ENCODE results near the gene RAD51B.
"Not testable (repeated sequence)": the region's sequence is repeated elsewhere in the genome, so short reads cannot be mapped to it uniquely, and the experiment has no call there.

Gene RAD51B

DNA sequence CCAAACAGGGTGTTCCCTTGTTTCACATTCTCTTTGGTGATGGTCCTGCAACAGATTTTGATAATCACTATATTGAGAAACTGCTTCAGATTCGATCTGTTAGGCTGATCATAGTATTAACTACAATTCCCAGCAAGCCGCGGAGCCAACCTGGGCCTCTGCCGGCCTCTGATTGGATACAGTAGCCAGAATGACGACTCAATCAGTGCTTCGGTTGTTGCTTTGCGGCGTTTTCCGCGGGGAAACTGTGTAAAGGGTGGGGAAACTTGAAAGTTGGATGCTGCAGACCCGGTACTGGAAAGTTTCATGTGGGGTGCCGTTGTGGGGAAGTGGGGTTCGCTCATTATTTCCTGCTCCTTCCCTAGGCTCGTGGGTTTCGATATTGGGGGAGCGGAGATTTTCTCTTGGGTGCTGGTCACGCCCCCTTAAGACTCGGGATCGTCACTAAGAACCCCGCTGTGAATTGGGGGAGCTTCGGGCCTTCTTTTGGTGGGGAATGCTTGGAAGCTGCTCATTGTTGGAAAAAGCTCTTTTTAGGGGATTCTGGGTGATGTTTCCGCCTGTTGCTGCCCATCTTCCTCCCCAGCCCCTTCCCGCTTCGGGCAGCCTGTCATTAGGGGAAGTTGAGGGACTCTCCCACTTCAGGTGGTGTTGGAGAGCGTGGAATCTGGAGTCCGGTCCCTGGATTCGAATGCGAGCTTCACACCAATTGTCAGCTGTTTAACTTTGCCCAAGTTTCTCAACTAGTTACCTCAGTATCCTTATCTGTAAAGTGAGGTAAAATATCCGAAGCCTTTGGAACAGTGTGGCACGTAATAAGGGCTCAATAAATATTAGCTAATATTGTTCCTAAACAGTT is at the start of gene RAD51B:
TSS of gene RAD51B (plus strand) at position 217 of the 859 bp plus-strand sequence.
- peak; percentile 89 for DNase-seq

DNA sequence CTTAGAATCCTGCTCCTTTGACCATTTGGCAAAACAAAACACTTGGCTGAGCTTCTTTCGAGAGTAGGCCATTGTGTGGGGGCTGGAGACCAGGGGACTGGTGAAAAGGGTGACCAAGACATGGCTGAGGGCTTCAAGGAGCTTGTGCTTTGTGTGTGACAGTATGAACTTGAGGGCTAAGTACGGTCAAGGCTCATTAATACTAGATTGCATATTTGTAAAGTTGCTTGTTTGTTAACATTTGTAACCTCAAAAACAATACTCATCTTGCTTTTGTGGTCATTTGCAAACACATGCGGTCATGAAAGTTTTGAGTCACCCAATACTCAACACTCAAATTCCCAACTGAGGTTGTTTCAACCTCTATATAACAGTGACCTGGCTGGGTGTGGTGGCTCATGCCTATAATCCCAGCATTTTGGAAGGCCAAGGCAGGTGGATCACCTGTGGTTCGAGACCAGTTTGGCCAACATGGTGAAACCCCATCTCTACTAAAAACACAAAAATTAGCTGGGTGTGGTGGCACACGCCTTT is 45.7 kb upstream of the RAD51B start:
- no peak for DNase-seq

DNA sequence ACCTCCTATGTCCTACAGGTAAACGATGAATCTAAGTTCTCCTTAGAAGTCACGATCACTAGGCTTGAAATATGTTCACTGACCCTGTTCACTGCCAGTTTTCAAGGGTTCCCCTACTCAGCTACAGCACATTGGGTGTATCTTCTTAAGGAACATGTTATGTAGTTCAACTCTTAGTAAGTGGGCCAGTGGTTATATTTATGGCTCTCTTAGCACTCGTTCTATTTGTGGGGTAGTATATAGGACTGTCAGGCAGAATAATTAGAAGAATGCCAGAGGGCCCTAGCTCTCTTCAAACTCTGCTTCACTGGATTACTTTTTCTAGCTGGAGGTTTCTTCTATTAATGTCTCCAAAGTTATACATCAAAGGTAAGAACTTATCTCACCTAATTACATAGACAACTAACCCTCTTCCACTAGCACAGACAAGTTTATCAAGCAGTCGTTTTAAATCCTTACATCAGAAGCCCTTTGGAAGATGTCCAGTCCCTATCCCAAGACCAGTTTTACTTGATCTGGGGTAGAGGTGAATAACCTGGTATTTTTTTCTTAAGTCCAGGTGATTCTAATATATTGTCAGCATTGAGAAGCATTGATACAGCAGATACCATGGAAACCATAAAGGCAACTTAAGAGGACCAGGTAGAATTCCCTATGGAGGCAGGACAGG is 42.8 kb upstream of the RAD51B start:
- no peak for DNase-seq

DNA sequence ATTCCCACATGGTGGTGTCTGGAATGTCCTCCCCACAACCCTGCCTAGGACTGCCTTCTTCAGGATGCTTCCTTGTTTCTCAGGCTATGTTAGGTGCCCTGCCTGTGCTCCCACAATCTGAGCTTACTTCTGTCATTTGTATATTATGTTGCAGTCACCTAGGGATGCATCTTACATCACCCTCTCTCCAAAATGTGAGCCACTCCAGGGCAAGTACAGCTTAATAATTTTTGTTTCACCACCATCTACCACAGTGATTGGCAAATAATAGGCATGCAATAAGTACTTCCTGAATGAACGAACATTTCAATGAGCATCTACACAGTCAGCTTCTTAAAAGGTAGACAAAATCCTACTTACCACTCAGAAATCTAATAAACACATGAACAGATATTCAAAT is 40.8 kb upstream of the RAD51B start:
- DNase-seq, result peak; percentile 36

DNA sequence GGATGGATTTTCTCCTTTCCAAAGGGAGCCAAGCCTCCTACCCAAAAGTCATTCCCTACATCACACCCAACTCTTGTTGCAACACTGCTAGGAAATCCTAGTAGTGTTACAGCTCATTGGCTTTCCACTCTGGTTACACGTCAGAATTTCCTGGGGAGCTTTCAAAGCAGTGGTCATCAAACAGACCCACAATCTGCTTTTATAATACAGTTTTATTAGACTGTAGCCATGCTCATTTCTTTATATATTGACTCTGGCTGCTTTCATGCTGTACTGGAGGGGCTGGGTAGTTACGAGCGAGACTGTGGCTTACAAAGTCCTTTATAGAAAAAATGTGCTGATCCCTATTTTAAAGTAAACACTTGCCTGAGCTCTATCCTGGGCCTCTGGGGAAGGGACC is 37.5 kb upstream of the RAD51B start:
- DNase-seq, result no peak

DNA sequence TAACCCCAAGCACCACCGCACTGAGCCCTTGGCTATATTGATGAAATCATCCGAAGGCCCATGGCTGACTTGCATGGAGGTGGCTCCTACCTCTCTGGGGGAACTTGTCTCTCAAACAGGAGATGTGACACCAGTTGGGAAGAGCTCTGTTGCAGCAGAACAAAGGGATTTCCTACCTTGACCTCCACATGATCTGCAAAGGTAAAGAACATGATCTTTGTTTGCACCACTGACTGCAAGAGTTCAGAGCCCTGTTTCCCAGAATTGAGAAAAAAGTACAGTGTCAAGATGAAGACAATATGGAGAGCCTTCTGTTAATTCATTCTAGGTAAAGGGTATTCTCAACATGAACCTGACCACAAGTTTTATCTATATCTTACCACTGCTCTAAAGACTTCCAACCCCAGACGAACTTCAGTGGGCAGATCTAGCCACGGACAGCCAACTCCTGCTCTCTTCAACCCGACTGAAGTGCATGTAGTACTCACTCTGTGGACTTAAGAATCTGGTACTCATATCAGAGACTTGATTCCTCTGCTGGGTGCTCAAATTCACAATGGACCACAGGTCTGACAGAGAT is 35.2 kb upstream of the RAD51B start:
- DNase-seq, result no peak

DNA sequence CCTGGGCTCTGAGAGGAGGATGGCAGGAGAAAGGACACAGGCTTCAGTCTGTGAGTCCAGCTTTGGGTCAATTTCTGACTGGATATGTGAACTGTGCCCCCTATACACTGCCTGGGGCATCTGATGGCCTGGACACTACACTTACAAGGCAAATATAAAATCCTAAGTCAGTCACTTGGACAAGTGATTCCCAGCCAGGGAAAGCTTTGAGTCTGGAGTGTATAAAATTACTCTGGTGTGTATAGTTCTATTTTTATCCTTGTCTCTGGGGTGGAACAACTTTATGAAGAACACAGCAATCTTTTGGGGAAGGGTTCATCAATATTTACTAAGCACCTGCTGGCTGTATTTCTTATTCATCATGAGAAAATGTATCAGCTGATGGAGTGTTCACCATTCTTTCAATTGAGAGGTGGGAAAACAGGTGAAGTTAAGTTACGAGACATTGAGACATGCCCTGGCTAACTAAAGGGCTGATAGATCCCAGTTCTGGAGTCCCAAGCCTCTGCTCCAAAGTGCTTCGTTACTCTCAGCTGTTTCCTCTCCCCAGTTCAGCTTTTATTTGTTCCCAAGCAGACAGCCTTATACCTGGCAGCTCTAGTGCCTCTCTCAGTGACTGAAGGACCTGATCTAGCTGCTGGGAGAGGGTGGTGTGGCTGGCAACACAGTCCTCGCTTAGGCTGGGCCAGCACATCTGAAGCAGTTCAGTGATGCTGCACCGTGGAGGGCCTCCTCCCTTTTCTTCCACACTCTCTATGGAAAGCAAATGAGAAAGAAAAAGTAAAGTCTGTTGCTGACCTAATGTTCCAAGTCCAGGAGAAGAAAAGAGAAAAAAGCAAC is 34.1 kb upstream of the RAD51B start:
- DNase-seq, result no peak

DNA sequence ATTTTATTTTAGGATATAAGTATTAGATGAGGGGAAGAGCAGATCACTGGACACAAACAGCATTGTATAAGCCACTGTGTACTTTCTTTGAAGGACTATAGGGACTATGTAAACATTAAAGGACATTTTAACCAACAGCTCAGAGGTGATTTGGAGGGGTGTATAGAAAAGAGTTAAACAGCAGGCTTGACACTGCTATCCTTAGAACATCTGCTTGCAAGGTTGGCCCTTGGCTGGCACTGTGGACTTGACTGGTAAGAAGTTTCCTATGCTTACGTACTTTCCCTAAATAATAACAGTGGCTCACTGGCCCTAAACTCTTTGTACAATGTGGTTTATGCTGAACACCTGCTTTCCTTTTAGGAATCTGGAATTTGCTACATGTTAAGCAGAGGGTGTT is 31.9 kb upstream of the RAD51B start:
- DNase-seq, result no peak

DNA sequence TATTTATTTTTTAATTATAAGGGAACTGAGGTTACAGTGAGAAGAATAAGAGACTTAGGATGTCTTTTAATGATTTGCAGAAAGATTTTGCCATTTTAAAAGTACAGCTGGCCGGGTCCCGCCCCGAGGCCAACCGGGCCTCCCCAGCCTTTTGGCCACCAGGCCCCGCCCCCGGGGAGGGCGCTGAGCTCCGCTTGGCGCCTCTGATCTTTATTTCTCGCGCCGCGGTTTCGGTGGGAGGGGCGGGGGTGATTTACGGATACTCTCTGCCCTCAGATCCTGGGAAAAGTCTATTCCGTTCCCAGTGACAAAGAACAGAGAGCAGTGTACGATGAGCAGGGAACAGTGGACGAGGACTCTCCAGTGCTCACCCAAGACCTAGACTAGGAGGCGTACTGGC is 20.8 kb upstream of the RAD51B start:
- no peak for DNase-seq

DNA sequence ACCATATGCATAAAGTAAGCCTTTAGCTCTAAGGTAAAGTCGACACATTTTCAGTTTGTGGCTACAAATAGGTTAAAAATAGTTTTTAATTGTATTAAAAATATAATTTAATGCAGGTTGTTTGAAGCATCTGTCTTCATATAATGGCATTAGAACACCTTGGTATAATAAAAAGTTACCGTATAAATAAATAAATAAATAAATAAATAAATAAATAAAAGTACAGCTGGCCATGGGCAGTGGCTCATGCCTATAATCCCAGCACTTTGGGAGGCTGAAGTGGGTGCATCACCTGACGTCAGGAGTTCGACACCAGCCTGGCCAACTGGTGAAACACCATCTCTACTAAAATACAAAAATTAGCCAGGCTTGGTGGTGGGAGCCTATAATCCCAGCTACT is 18.8 kb upstream of the RAD51B start:
- no peak for DNase-seq

DNA sequence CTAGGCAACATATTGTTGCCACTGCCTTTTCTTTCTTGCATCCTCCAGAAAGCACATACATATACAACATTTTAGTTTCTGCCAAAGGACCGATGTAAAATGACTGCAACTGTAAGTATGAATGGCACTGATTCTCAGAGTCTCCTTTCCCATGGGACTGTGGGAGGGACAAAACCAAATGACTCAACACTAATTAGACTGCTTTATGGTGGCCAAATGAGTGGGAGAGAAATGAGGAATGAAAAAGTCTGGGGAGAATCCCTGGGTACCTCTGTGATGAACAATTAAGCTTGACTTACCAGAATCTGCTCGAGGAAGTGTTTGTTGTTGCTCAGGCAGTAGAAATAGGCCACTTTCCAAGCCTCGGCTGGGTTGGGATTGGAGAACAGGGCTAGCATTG is 13.3 kb upstream of the RAD51B start:
- DNase-seq, result peak; percentile 16

DNA sequence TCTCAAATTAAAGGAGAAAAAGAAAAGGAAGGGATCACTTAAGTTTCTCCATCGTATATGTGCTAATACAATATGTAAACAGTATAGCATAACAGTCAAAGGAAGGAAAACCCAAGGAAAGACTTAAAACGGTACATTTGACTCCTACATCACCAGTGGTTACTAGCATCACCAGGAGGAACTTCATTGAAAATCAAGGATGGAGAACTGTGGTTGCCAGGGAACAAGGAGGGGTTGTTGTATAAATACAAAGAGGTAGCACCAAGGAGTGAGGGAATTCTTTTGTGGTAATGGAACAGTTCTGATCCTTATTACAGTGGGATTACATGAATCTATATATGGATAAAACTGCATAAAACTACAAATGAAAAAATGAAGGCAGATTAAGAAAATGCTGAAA is 4.8 kb upstream of the RAD51B start:
- DNase-seq, result peak; percentile 43

DNA sequence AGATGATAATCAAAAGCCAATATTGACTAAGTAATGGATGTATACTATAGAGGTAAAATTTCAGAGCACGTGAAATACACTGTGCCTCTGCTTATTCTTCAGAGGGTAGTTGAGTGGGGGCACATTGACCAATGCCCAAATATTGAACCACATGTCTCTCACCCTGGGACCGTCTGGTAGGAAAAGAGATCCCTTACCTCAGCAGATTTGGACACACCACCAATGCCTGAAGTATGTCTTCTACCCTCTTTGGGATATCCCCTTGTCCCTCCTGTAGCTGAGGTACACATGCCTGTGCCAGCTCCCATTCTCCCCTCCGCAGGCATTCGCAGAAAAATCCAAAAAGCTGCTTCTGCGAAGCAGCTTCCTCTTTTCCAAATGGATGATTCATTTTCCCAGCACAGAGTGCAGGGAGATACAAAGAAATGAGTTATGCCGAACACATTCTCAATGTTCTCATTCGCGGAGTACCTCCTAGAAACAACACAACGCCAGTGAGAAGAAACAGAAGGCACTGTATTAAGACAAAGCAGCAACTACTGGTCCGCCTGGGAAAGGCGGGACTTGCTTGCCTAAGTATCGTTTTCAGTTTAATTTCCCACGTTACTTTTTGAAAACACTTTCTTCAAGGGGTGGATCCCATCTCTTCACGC is 3.9 kb upstream of the RAD51B start:
- peak; percentile 68 for DNase-seq

DNA sequence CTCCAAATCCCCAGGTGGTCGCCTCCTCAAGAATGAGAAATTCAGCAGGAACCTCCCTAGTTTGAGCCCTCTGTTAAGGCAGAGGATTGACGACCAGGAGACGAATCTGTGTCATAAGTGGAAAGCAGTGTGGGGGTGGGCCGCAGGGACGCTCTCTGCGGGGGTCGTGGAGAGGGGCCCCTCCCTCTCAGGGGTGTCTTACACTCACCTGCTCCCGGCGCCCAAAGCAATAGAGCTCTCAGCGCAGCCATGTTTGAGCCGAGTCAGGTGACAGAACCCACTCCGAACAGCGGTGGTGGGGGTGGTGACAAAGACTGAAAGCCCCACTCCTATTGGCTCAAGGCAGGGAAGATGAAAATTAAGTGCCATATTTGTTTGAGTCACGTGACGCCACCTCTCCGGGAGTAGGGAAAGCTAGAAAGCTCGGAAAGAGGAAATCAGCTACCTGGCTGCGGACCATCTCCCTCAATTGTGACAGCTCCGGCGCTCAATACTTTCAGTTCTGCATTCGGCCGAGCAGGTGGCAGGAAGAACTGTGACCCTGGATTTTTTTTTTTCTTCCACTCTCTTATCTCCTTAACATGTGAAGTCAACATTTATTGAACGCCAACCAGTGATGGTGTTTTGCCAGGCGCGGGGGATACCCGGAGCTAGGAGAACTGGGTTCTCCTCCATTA is 3.1 kb upstream of the RAD51B start, which contains the start of gene ZFYVE26:
TSS of gene ZFYVE26 (minus strand) at position 265 of the 677 bp plus-strand sequence. CDS start 627 bp downstream, outside the sequence.
- peak; percentile 95 for DNase-seq

DNA sequence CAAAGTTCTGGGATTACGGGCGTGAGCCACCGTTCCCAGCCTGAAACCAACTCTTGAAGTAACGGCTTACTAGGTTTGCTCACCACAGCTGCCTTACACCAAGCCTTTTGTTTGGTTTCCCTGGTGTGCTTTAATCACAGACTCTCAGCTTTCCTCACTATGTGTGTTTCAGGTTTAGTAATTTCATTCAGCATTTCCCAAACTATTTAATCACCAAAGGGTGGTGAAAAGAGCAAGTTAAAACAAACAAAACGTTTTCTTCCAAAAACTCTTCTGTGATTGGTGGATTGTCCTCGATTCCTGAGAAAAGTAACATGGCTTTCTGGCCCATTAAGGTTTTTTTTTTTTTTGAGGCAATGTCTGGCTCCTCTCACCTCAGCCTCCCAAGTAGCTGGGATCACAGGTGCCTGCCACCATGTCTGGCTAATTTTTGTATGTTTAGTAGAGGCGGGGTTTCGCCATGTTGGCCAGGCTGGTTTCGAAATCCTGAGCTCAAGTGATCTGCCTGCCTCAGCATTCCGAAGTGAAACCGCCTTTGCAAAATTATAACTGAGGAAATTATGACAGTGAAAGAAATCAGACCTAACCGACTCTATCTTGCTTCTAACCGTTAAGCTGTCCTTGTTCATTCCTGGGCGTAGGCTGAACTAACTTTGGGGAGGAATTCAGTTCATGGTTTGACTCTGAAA is 1.7 kb upstream of the RAD51B start:
- DNase-seq, result peak; percentile 81

DNA sequence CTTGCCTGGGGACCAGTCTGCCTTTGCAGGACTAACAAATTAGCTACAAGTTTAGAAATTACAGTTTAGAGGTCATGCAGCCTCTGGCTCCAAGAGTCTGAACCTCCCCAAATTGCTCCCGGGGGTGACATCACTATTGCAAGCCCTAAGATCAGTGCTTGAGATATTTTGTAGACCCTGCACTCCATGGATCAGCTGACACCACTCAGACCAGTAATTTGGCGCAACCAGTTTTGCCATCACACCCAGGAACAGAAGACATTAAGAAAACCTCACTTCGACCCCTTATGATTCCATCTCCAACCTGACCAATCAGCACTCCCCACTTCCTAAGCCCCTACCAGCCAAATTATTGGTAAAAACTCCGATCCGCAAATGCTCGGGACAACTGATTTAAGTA is 1.1 kb upstream of the RAD51B start:
- not testable (repeated sequence) for DNase-seq

DNA sequence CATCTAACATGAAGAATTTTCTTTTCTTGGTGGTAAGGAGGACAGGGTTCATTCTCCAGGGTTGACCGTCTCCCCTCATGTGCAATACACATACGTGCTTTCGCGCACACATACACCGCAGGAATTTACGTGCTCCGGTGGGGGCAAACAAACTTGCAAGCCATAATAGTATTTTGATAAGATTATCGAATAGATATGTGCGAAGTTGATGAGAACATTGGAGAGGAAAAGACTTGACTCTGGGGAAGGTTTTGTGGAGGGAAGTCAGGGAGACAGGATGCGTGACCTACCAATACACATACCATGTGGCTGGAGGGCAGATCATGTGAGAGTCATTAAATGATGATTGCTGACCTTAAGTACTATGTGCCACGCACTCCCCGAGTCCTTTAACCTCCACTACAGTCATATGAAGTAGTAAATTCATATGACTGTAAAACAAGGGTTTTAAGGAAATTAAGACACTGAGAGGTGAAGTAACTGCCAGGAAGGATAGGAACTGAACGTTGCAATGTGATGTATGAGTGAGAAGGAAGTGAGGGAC is 921 bp downstream of the RAD51B start:
- peak; percentile 86 for DNase-seq

DNA sequence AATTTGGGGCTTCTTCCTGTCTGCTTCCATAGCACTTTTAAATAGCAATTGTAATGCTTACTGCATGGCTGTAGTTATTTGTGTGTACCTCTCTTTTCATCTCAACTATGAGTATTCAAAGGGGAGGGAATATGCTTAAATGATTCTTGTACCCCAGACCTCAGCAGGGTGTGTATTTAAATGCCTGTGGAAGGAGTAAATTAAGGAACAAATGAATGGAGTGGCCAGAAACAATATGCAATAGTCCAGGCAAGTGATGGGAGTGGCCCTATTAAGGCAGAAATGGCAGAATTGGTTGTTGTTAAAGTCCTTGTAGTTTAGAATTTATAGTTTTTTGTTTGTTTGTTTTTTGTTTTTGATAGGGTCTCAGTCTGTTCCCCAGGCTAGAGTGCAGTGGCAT is 1.5 kb downstream of the RAD51B start:
- no peak for DNase-seq

DNA sequence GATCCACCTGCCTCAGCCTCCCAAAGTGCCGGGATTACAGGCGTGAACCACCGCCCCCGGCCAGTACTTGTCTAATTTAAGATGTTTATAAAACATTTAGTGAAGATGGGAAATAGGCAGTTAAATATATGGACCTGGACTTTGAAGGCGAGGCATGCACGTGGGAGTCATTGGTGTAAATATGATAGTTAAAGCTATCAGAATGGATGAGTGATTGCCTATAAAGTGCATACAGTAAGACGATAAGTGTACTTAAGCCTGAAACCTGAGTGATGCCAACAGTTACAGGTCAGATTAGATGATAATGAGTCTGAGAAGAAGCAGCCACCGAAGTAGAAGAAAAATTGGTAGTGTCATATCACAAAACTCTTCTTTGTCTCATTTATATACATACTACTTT is 11.5 kb downstream of the RAD51B start:
- DNase-seq, result no peak

DNA sequence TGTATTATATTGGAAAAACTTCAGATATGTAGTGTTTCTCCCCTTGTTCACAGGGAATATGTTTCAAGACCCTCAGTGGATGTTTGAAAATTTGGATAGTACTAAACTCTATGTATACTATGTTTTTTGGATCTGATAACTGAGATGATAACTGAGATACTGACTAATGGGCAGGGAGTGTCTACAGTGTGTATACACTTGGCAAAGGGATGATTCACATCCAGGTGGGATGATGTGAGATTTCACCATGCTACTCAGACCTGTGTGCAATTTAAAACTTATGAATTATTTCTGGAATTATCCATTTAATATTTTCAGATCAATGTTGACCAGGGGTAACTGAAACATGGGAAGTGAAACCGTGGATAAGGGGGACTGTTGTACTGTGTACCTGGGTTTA is 13.8 kb downstream of the RAD51B start:
- DNase-seq, result no peak

DNA sequence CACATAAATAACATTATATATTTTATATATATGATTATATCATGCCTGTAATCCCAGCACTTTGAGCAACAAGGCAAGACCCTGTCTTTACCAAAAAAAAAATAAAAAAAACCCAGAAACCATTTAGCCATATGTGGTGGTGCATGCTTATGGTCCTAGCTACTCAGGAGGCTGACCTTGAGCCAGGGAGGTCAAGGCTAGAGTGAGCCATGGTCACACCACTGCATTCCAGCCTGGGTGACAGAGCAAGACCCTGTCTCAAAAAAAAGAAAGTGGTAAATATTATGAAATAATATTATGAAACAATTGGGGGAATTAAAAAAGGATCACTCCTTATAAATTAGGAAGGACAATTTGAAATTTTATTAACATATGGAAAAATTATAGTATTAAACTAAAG is 16.0 kb downstream of the RAD51B start:
- no peak for DNase-seq
